Stimulated activated CD4-positive, alpha-beta T cell treated with anti-CD3 and anti-CD28 coated beads, Interleukin-2, amount 100 ng/mL, for 4 hours (primary cell): ENCODE measurements around the gene MAP3K14.
"Not testable (repeated sequence)": the region's sequence is repeated elsewhere in the genome, so short reads cannot be mapped to it uniquely, and the experiment has no call there.

ENCODE experiments used
- DNase-seq: peaks from one replicate; pipeline ENCODE4 v3.0.0-alpha.2; 2020; ENCODE audit warnings: low read depth

MAP3K14 gene

GRCh38 chr17:45315648-45316433 lies 979 bp downstream of the MAP3K14 start:
- DNase-seq: no peak

- no peak for DNase-seq
Observed at GRCh38 chr17:45314741-45315647, 1.8 kb downstream of the MAP3K14 start.

GRCh38 chr17:45313996-45314740 lies 2.7 kb downstream of the MAP3K14 start:
- no peak for DNase-seq

GRCh38 chr17:45313421-45313771 lies 3.4 kb downstream of the MAP3K14 start:
- DNase-seq: no peak

- no peak for DNase-seq
Observed at GRCh38 chr17:45312477-45313420, 4.1 kb downstream of the MAP3K14 start.

GRCh38 chr17:45311760-45312476 lies 4.9 kb downstream of the MAP3K14 start:
- DNase-seq: peak; percentile 84

- no peak for DNase-seq
Observed at GRCh38 chr17:45311401-45311759, 5.4 kb downstream of the MAP3K14 start.

- DNase-seq: no peak
Observed at GRCh38 chr17:45310380-45311324, 6.2 kb downstream of the MAP3K14 start.

GRCh38 chr17:45309400-45309799 lies 7.4 kb downstream of the MAP3K14 start:
- no peak for DNase-seq

- no peak for DNase-seq
Observed at GRCh38 chr17:45308840-45309239, 8.0 kb downstream of the MAP3K14 start.

- DNase-seq: no peak
Observed at GRCh38 chr17:45308016-45308365, 8.8 kb downstream of the MAP3K14 start.

- peak; percentile 55 for DNase-seq
Observed at GRCh38 chr17:45307290-45308015, 9.4 kb downstream of the MAP3K14 start.

GRCh38 chr17:45306623-45307022 lies 10.2 kb downstream of the MAP3K14 start:
- DNase-seq: no peak

- DNase-seq: no peak
Observed at GRCh38 chr17:45306094-45306493, 10.7 kb downstream of the MAP3K14 start.

GRCh38 chr17:45305530-45306087 lies 11.2 kb downstream of the MAP3K14 start:
- DNase-seq: no peak

GRCh38 chr17:45302649-45303173 lies 14.1 kb downstream of the MAP3K14 start:
- peak; percentile 42 for DNase-seq

- not testable (repeated sequence) for DNase-seq
Observed at GRCh38 chr17:45302220-45302619, 14.6 kb downstream of the MAP3K14 start.

- DNase-seq: no peak
Observed at GRCh38 chr17:45301674-45302073, 15.1 kb downstream of the MAP3K14 start.
